Measurements from ENCODE around the gene CDH1.

Gene CDH1

GRCh38 chr16:68749432-68749831 lies 12.3 kb downstream of the CDH1 start:
- no peak for DNase-seq (ENCODE audit: low read depth)
- no peak overlapping the region for H3K4me3 ChIP-seq (ENCODE audit: low read depth, low read length)
- peak; percentile 30 for TF ChIP-seq CTCF (IDR thresholded peaks at IDR 0.05; ENCODE audit: control insufficient read depth, extremely low read depth, insufficient read depth)

- no peak for TF ChIP-seq CTCF (IDR thresholded peaks at IDR 0.05; ENCODE audit: control insufficient read depth, extremely low read depth, insufficient read depth)
- H3K4me3 ChIP-seq (ENCODE audit: low read depth, low read length): no peak overlapping the region
- no peak for DNase-seq (ENCODE audit: low read depth)
These were observed 13.2 kb downstream of the CDH1 start for GRCh38 chr16:68750193-68750695.

- no peak overlapping the region for H3K4me3 ChIP-seq (ENCODE audit: low read depth, low read length)
- DNase-seq (ENCODE audit: low read depth): no peak
- TF ChIP-seq CTCF (IDR thresholded peaks at IDR 0.05; ENCODE audit: control insufficient read depth, extremely low read depth, insufficient read depth): no peak
These were observed 14.1 kb downstream of the CDH1 start for GRCh38 chr16:68751160-68751559.

GRCh38 chr16:68752602-68753001 lies 15.5 kb downstream of the CDH1 start:
- no peak for TF ChIP-seq CTCF (IDR thresholded peaks at IDR 0.05; ENCODE audit: control insufficient read depth, extremely low read depth, insufficient read depth)
- no peak for DNase-seq (ENCODE audit: low read depth)
- no peak overlapping the region for H3K4me3 ChIP-seq (ENCODE audit: low read depth, low read length)

- no peak for DNase-seq (ENCODE audit: low read depth)
- no peak overlapping the region for H3K4me3 ChIP-seq (ENCODE audit: low read depth, low read length)
- no peak for TF ChIP-seq CTCF (IDR thresholded peaks at IDR 0.05; ENCODE audit: control insufficient read depth, extremely low read depth, insufficient read depth)
These were observed 17.1 kb downstream of the CDH1 start for GRCh38 chr16:68754084-68754792.

GRCh38 chr16:68756239-68756915 lies 19.3 kb downstream of the CDH1 start:
- TF ChIP-seq CTCF (IDR thresholded peaks at IDR 0.05; ENCODE audit: control insufficient read depth, extremely low read depth, insufficient read depth): no peak
- H3K4me3 ChIP-seq (ENCODE audit: low read depth, low read length): no peak overlapping the region
- DNase-seq (ENCODE audit: low read depth): peak; percentile 82

Data from LNCaP clone FGC (cell line).